ENCODE data around the gene WIF1. TPM values are rescaled to one million over a fixed set of nuclear protein-coding genes. Genes with fewer than 3 reads are reported as not detected.

Gene WIF1
- total RNA-seq, 2 donors from 2014 or later = 0.20 TPM; not detected in 1

DNA sequence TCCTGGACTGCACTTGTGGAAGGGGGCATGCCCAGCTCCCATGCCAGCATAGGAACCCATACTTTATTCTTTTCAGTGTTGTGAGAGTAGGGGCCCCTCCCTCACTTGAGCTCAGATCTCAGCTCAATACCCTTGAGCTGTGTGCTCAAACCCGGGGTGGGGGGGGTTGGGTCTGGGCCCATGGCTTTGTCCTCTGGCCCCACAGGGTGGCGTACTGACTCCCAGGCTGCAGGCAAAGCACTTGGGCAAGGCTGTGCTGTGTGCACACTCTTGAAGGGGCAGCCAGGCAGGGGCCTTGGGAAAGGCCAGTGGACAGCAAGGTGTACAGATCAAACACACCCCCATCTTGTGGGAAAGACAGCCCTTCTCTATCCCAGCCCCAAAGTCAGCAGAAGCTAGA lies 81.8 kb downstream of the WIF1 start:
- Histone ChIP-seq H3K36me3 (no peaks in the 10 kb centered on the region), H3K4me1 (no peaks in the 10 kb centered on the region), H3K27me3 (no peaks in the 10 kb centered on the region), H3K9me3 (no peaks in the 10 kb centered on the region), H3K4me3 (no peak overlapping the region), H3K27ac (no peak overlapping the region), H3K9ac (ENCODE audit: low read depth in 2 of 2, low read length in 2 of 2) (no peak overlapping the region)
- DNase-seq = no peak
- intact Hi-C loops (cut with DNase I) = no loop called here
- TF ChIP-seq, protein P1, sequence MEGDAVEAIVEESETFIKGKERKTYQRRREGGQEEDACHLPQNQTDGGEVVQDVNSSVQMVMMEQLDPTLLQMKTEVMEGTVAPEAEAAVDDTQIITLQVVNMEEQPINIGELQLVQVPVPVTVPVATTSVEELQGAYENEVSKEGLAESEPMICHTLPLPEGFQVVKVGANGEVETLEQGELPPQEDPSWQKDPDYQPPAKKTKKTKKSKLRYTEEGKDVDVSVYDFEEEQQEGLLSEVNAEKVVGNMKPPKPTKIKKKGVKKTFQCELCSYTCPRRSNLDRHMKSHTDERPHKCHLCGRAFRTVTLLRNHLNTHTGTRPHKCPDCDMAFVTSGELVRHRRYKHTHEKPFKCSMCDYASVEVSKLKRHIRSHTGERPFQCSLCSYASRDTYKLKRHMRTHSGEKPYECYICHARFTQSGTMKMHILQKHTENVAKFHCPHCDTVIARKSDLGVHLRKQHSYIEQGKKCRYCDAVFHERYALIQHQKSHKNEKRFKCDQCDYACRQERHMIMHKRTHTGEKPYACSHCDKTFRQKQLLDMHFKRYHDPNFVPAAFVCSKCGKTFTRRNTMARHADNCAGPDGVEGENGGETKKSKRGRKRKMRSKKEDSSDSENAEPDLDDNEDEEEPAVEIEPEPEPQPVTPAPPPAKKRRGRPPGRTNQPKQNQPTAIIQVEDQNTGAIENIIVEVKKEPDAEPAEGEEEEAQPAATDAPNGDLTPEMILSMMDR (IDR thresholded peaks at IDR 0.05) = no peak

DNA sequence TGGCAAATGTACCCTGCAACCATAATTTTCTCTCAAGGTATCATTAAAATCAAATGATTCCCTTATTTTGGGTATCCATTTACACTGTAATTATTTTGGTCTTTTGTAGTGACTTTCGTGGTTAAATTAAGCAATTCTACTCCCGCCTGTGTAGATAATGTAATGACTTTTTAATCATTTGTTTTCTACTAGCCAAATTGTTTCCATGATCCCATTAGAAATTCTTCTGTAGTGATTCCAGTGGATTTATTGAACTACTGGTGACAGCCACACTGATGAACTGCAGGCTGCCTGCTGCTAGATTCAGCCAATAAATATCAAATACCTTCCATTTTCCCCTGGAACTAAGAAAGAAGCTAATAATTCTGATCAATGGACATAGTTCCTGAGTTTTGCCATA lies 96.0 kb downstream of the WIF1 start:
- Histone ChIP-seq H3K27ac (no peak overlapping the region), H3K4me1 (no peaks in the 10 kb centered on the region), H3K27me3 (no peaks in the 10 kb centered on the region), H3K36me3 (no peaks in the 10 kb centered on the region), H3K9ac (ENCODE audit: low read depth in 2 of 2, low read length in 2 of 2) (no peak overlapping the region), H3K9me3 (no peaks in the 10 kb centered on the region), H3K4me3 (no peak overlapping the region)
- TF ChIP-seq, protein P1 (IDR thresholded peaks at IDR 0.05) = no peak
- intact Hi-C loops (cut with DNase I) = no loop called here
- DNase-seq = no peak

DNA sequence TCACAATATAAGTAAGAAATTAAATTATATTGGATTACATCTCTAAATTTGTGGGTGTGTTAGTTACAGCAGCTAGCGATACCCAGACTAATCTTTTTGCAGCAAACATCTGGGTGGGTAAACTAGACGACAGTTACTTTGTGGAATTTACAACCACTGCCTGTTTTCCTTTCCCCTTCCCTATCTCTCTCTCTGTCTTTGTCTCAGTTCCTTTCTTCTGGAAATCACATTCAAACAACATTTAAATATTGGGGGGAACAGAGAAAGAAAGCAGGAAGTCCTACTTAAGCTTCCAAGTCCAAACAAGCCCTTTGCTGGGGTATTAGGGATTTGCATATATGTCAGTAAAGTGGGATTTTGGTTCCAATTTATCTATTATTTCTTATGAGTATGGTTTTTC lies 97.6 kb downstream of the WIF1 start:
- H3K4me1 ChIP-seq = no peaks in the 10 kb centered on the region
- no peaks in the 10 kb centered on the region for H3K9me3 ChIP-seq
- DNase-seq = no peak
- no peak overlapping the region for H3K4me3 ChIP-seq
- intact Hi-C loops (cut with DNase I) = no loop called here
- no peak overlapping the region for H3K9ac ChIP-seq (ENCODE audit: low read depth in 2 of 2, low read length in 2 of 2)
- no peaks in the 10 kb centered on the region for H3K36me3 ChIP-seq
- H3K27ac ChIP-seq = no peak overlapping the region
- H3K27me3 ChIP-seq = no peaks in the 10 kb centered on the region
- TF ChIP-seq, protein P1 (IDR thresholded peaks at IDR 0.05) = no peak

DNA sequence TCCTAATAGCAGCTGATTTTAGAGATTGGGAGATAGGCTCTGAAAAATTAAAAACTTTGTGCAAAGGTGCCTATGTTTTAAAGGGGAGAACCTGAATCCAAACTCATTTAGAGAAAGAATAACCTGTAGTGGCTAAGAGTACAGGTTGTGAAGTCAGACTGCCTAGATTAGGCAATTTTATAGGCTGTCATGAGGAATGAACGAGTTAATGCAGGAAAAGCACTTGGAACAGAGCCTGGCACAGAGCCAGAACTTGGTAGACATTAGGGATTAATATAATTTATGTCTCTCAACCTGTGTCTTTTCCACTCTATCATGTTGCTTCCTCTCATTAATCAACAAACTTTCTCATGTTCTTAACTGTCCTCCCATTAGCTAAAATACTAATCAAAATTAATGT lies 98.1 kb downstream of the WIF1 start:
- DNase-seq = no peak
- H3K27me3 ChIP-seq = no peaks in the 10 kb centered on the region
- H3K4me1 ChIP-seq = no peaks in the 10 kb centered on the region
- no peak overlapping the region for H3K9ac ChIP-seq (ENCODE audit: low read depth in 2 of 2, low read length in 2 of 2)
- intact Hi-C loops (cut with DNase I) = no loop called here
- no peak overlapping the region for H3K27ac ChIP-seq
- no peaks in the 10 kb centered on the region for H3K36me3 ChIP-seq
- no peak overlapping the region for H3K4me3 ChIP-seq
- TF ChIP-seq, protein P1 (IDR thresholded peaks at IDR 0.05) = no peak
- H3K9me3 ChIP-seq = no peaks in the 10 kb centered on the region

DNA sequence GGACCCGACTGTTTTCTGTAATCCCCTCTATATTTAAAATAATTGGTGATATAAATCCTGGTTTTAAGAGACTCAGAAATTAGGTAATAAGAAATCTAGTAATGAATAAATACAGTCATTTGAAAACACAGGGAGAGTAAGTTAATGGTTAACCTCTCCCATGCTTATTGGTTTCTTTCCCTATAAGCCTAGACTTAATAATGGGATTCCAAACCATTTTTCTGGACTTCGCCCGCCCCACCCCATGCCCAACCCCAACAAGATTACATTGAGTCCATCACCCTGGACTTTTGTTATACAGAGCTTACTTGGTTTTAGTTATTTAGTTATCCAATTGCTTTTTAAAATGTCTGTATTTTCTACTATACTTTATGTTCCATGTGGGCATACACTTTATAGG lies 98.7 kb downstream of the WIF1 start:
- intact Hi-C loops (cut with DNase I) = no loop called here
- TF ChIP-seq, protein P1 (IDR thresholded peaks at IDR 0.05) = no peak
- Histone ChIP-seq H3K27ac (peak overlapping the region; percentile 9), H3K36me3 (no peaks in the 10 kb centered on the region), H3K4me3 (no peak overlapping the region), H3K27me3 (no peaks in the 10 kb centered on the region), H3K4me1 (no peaks in the 10 kb centered on the region), H3K9ac (ENCODE audit: low read depth in 2 of 2, low read length in 2 of 2) (no peak overlapping the region), H3K9me3 (no peaks in the 10 kb centered on the region)
- peak; percentile 78 for DNase-seq
